Brain microvascular endothelial cell (primary cell): Measurements from ENCODE around the gene FKBP10.
A peak's percentile ranks its signal among the peaks of the same experiment; 100 is the strongest.

Experiments used
- DNase-seq: peaks from one replicate; pipeline ENCODE4 v3.0.0-alpha.2; 2020
- H3K27ac ChIP-seq: fragments of 250-450 bp; sonication (Bioruptor Pico); 2 replicates; pipeline ENCODE4 v1.5.1; 2020; ENCODE audit warnings: mild to moderate bottlenecking, moderate library complexity
- H3K27me3 ChIP-seq: fragments of 250-450 bp; sonication (Bioruptor Pico); replicated peaks from 2 replicates; pipeline ENCODE4 v1.5.1; 2020; ENCODE audit warnings: mild to moderate bottlenecking
- H3K36me3 ChIP-seq: fragments of 250-450 bp; sonication (Bioruptor Pico); replicated peaks from 2 replicates; pipeline ENCODE4 v1.5.1; 2020; ENCODE audit warnings: mild to moderate bottlenecking
- H3K4me3 ChIP-seq: 2 replicates; pipeline ENCODE4 v1.5.1; 2011; ENCODE audit warnings: low read depth, mild to moderate bottlenecking, control low read depth, low read length, moderate library complexity
- in situ Hi-C: cut with HindIII; loops from 2 replicates; pipeline ENCODE4 v1.10.0; 2017; ENCODE audit warnings: low sequenced_read_pairs, low pct_ligation_motif_present
- TF ChIP-seq, protein P1 (sequence below): IDR thresholded peaks from 2 replicates; pipeline ENCODE4 v1.5.1; 2011; ENCODE audit warnings: low read depth, mild to moderate bottlenecking, moderate library complexity, low read length, control low read depth, inconsistent platforms; ENCODE audit errors: missing control alignments

Gene FKBP10

DNA sequence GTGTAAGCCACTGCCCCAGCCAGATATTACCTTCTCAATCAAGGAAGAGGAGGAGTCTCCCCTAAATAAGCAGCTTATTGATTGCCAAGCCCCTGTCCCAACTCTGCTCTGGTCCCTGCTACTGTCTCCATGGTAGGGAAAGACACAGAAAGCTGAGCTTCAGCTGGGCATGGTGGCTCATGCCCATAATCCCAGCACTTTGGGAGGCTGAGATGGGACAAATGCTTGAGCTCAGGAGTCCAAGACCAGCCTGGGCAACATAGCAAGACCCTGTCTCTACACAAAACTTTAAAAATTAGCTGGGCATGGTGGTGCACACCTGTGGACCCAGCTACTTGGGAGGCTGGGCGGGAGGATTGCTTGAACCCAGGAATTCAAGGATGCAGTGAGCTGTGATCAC is 32.9 kb upstream of the FKBP10 start:
- in situ Hi-C loops: no loop called here
- Histone ChIP-seq H3K27me3 (no peaks in the 10 kb centered on the region), H3K27ac (no peak overlapping the region), H3K36me3 (peaks cover 6% of the 10 kb centered on the region), H3K4me3 (no peak overlapping the region)
- TF ChIP-seq, protein P1, sequence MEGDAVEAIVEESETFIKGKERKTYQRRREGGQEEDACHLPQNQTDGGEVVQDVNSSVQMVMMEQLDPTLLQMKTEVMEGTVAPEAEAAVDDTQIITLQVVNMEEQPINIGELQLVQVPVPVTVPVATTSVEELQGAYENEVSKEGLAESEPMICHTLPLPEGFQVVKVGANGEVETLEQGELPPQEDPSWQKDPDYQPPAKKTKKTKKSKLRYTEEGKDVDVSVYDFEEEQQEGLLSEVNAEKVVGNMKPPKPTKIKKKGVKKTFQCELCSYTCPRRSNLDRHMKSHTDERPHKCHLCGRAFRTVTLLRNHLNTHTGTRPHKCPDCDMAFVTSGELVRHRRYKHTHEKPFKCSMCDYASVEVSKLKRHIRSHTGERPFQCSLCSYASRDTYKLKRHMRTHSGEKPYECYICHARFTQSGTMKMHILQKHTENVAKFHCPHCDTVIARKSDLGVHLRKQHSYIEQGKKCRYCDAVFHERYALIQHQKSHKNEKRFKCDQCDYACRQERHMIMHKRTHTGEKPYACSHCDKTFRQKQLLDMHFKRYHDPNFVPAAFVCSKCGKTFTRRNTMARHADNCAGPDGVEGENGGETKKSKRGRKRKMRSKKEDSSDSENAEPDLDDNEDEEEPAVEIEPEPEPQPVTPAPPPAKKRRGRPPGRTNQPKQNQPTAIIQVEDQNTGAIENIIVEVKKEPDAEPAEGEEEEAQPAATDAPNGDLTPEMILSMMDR: no peak
- no peak for DNase-seq

DNA sequence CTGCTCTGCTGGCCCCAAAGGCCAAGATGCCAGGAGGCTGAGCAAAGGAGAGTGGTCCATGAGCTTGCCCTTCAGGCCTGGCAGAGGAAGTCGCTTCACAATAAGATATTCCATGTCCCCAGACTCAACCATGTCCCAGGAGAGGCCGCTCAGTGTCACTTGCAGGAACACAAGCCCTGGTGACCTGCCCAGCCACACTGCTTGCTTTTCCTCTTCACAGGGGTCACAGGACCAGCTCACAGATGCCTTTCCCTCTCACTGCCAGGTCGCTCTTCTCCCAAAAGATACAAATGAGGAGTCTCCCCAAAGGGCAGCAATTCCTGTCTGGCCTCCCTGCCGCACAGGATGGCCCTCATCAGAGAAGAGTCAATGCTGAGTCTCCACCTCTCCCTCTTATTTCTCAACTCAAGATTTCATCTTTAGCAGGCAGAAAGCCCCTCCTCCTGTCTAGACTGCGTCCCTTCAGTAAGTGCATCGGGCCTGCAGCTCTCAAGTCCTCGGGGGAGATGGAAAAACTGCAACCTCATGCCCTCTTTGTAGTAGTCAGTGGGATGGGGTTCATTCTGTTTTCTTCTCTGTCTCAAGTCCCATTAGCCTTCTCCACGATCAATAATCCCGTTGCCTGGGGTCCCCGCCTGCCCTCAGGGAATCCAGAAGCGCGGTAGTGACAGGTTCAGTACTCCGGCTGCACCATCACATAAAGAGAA is 31.2 kb upstream of the FKBP10 start:
- Histone ChIP-seq H3K36me3 (no peaks in the 10 kb centered on the region), H3K27me3 (no peaks in the 10 kb centered on the region), H3K27ac (no peak overlapping the region), H3K4me3 (no peak overlapping the region)
- in situ Hi-C loops: no loop called here
- DNase-seq: no peak
- TF ChIP-seq, protein P1: no peak

DNA sequence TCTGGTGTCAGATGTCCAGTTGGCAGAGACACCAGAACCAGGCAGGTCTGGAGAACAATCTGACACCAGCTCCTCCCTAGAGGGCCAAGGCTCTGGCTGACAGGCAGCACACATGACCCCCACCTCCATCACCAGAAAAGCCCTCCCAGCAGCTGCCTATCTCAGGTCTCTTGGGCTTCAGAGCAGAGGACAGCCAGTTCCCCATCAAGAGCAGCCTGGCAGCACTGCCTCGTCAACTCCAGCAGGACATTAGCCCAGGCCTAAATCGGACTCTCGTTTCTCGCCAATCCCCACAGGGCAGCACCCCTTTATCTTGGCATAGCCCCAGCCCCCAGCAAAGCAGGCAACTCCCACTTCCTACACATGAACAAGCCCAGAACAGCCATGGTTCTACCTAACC is 30.7 kb upstream of the FKBP10 start:
- TF ChIP-seq, protein P1: no peak
- no peak overlapping the region for H3K4me3 ChIP-seq
- in situ Hi-C loops: no loop called here
- no peaks in the 10 kb centered on the region for H3K36me3 ChIP-seq
- DNase-seq: no peak
- no peaks in the 10 kb centered on the region for H3K27me3 ChIP-seq
- no peak overlapping the region for H3K27ac ChIP-seq

DNA sequence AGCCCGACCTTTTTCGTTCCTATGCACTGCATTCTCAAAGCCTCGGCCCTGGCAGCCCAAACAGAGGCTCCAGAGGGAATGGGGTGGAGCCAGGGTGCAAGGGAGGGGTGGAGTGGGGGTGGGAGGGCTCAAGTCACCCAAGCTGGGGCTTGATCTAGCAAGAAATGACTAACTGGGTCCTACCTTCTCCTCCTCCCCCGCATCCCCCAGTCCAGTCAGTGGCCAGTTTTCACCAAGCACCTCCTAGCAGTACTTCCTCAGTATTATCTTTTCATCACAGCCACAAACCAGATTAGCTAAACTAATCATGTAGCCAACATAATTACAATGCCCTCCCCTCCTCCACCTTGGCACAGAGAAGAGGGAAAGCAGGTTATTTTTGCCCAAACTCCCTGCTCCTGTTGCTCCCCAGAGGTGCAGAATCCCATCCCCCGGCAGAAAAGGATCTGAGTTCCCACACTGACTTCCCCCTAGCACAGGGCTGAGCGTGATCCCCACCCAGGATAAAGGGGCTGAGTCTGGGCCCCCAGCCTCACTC is 28.5 kb upstream of the FKBP10 start:
- H3K4me3 ChIP-seq: peak overlapping the region; percentile 81
- DNase-seq: peak; percentile 65
- H3K36me3 ChIP-seq: no peaks in the 10 kb centered on the region
- H3K27me3 ChIP-seq: no peaks in the 10 kb centered on the region
- TF ChIP-seq, protein P1: no peak
- no peak overlapping the region for H3K27ac ChIP-seq
- in situ Hi-C loops: no loop called here

DNA sequence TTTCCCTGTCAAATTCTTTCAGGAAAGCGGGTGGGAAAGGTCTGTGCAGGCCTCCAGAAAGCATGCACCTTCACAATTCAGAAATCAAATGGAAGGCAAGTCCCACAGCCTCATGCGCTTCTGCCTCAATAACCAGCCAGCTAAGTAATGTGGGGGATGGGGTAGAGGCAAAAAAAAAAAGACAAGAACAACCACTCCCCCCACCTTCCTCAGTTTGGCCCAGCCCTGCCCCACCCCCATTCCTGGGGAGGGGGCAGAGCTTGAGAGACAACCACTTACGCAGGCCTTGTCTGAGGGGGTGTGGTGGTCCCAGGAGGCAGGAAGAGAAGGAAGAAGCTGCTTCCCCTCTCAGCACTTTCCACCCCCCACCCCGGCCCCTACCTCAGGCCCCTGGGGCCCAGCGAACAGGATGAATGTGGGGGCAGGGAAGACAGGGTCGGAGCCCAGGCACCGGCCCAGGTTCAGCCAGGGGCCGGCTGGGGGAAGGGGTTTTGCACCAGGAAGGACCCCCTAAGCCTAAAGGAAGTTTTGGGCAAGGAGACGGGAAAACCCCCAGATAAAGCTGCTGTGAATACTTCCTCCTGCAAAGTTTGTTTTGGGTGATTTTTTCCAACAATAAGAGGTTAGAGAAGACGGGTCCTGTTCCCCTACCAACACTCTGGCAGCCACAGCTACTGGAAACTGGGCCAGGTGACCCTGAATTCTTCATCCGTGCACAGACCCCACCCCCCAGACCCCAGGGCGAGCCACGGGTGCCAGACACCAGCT is 27.5 kb upstream of the FKBP10 start:
- TF ChIP-seq, protein P1: no peak
- peak overlapping the region; percentile 47 for H3K27ac ChIP-seq
- H3K27me3 ChIP-seq: no peaks in the 10 kb centered on the region
- H3K36me3 ChIP-seq: no peaks in the 10 kb centered on the region
- peak overlapping the region; percentile 81 for H3K4me3 ChIP-seq
- in situ Hi-C loops: no loop called here
- DNase-seq: no peak
